ENCODE results near the gene DBI. TPM values are rescaled to one million over a fixed set of nuclear protein-coding genes. Genes with fewer than 3 reads are reported as not detected.

The DBI gene
- polyA plus RNA-seq, 3 donors, result 126 to 436 (median 398) TPM

DNA sequence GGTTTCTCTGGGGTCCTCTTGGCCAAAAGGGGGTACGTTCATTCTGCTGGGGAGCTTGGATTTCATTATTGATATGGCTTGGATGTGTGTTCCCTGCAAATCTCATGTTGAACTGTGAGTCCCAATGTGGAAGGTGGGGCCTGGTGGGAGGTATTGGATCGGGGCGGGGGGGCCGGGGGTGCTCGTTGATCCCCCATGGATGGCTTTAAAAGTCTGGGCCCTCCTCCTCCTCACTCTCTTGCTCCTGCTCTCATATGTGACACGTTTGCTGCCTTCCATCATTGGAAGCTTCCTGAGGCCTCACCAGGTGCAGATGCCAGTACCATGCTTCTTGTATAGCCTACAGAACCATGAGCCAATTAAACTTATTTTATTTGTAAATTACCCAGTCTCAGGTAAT is 11.8 kb downstream of the DBI start:
- Mint-ChIP-seq H3K9me3 (peaks cover 4 to 10% (median 6%) of the 10 kb centered on the region in 7 donors), H3K36me3 (peaks cover 12 to 15% of the 10 kb centered on the region in 2 donors), H3K27me3 (ENCODE audit: low read depth in 3 of 3) (peaks cover 0 to 2% (median 0%) of the 10 kb centered on the region in 3 donors), H3K4me1 (peaks cover 3% of the 10 kb centered on the region), H3K27ac (no peak overlapping the region), H3K4me3 (no peak overlapping the region)
- no peaks in the 10 kb centered on the region for H3K79me2 ChIP-seq (ENCODE audit: insufficient read depth, low read length)
- H3K36me3 ChIP-seq (replicated peaks in 1 of 2; ENCODE audit: control insufficient read depth in 1 of 2, insufficient read depth in 2 of 2, low read length in 2 of 2), result peaks cover under 1 to 4% of the 10 kb centered on the region in 2 donors
- no peak overlapping the region for H3K4me2 ChIP-seq (replicated peaks; ENCODE audit: extremely low read depth, low read length, poor library complexity, severe bottlenecking)
- peaks cover under 1 to 1% of the 10 kb centered on the region in 2 donors for H3K9me3 ChIP-seq (replicated peaks in 1 of 2; ENCODE audit: control insufficient read depth in 1 of 2, insufficient read depth in 1 of 2, low read length in 2 of 2)
- H3K9ac ChIP-seq (ENCODE audit: insufficient read depth, low read length, poor library complexity, severe bottlenecking), result no peak overlapping the region
- 94% methylated on average over 2 of the region's 6 CpGs for WGBS (ENCODE audit: insufficient coverage)
- no peak for DNase-seq
- no peaks in the 10 kb centered on the region for H3K27me3 ChIP-seq (ENCODE audit: control insufficient read depth in 2 of 2, insufficient read depth in 2 of 2, low read length in 2 of 2)
- H3K4me3 ChIP-seq (replicated peaks in 1 of 3; ENCODE audit: low read depth in 2 of 3, low read length in 3 of 3), result no peak overlapping the region
- H3K27ac ChIP-seq (ENCODE audit: low read depth in 1 of 2, low read length in 2 of 2), result no peak overlapping the region
- intact Hi-C loops (cut with micrococcal nuclease), result no loop called here
- no peak overlapping the region for H2AFZ ChIP-seq (ENCODE audit: insufficient read depth, low read depth, low read length, poor library complexity, severe bottlenecking)
- H3K4me1 ChIP-seq (ENCODE audit: control insufficient read depth in 1 of 2, insufficient read depth in 2 of 2, low read length in 2 of 2), result peaks cover 0 to 11% of the 10 kb centered on the region in 2 donors
- no peak for TF ChIP-seq CTCF (IDR thresholded peaks at IDR 0.05)
- H4K20me1 ChIP-seq (ENCODE audit: insufficient read depth, low read length), result no peaks in the 10 kb centered on the region

GRCh38 chr2:119383410-119384140 is 16.8 kb downstream of the DBI start:
- H3K4me3 Mint-ChIP-seq, result no peak overlapping the region
- peaks cover 15 to 22% of the 10 kb centered on the region in 2 donors for H3K4me1 ChIP-seq (ENCODE audit: control insufficient read depth in 1 of 2, insufficient read depth in 2 of 2, low read length in 2 of 2)
- no peaks in the 10 kb centered on the region for H4K20me1 ChIP-seq (ENCODE audit: insufficient read depth, low read length)
- no peak overlapping the region for H3K4me3 ChIP-seq (replicated peaks in 1 of 3; ENCODE audit: low read depth in 2 of 3, low read length in 3 of 3)
- H3K9me3 ChIP-seq (replicated peaks in 1 of 2; ENCODE audit: control insufficient read depth in 1 of 2, insufficient read depth in 1 of 2, low read length in 2 of 2), result no peaks in the 10 kb centered on the region
- H3K4me2 ChIP-seq (replicated peaks; ENCODE audit: extremely low read depth, low read length, poor library complexity, severe bottlenecking), result no peak overlapping the region
- H3K4me1 Mint-ChIP-seq, result peaks cover 19% of the 10 kb centered on the region
- H3K27me3 ChIP-seq (ENCODE audit: control insufficient read depth in 2 of 2, insufficient read depth in 2 of 2, low read length in 2 of 2), result no peaks in the 10 kb centered on the region
- peak overlapping the region; percentile 8 for H2AFZ ChIP-seq (ENCODE audit: insufficient read depth, low read depth, low read length, poor library complexity, severe bottlenecking)
- H3K27me3 Mint-ChIP-seq (ENCODE audit: low read depth in 3 of 3), result no peaks in the 10 kb centered on the region
- H3K36me3 Mint-ChIP-seq, result no peaks in the 10 kb centered on the region
- H3K9me3 Mint-ChIP-seq, result no peaks in the 10 kb centered on the region
- H3K79me2 ChIP-seq (ENCODE audit: insufficient read depth, low read length), result no peaks in the 10 kb centered on the region
- H3K9ac ChIP-seq (ENCODE audit: insufficient read depth, low read length, poor library complexity, severe bottlenecking), result no peak overlapping the region
- no peak for TF ChIP-seq CTCF (IDR thresholded peaks at IDR 0.05)
- WGBS (ENCODE audit: insufficient coverage), result 80% methylated on average over 6 of the region's 6 CpGs
- H3K27ac ChIP-seq (ENCODE audit: low read depth in 1 of 2, low read length in 2 of 2), result no peak overlapping the region
- intact Hi-C loops (cut with micrococcal nuclease), result no loop called here
- no peak for DNase-seq
- H3K36me3 ChIP-seq (replicated peaks in 1 of 2; ENCODE audit: control insufficient read depth in 1 of 2, insufficient read depth in 2 of 2, low read length in 2 of 2), result no peaks in the 10 kb centered on the region
- no peak overlapping the region for H3K27ac Mint-ChIP-seq
